ENCODE results near the gene OSTM1.

DNA sequence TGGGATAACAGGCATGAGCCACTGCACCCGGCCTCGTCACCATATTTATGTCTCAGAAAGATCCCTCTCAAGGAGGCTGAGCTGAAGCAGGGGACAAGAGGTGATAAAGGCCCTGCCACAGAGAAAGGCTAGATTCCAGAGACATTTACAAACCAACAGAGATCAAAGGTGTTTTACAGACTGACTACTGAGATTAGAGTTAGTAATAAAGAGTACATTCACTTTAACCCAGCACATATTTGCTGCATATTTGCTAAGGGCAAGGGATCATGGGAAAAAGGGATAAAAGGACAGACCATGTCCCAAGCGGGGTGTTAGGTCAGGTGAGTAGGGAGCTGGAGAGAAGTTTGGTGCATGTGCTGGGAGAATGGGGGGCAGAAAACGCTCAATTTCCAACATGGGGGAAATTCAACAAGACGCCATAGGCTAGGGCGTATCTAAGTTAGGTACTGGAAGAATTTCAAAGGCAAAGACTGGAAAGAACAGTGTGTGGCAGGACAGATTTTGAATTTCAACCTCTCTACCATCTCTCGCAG, 72.8 kb downstream of the OSTM1 start:
- TF ChIP-seq, protein P1, sequence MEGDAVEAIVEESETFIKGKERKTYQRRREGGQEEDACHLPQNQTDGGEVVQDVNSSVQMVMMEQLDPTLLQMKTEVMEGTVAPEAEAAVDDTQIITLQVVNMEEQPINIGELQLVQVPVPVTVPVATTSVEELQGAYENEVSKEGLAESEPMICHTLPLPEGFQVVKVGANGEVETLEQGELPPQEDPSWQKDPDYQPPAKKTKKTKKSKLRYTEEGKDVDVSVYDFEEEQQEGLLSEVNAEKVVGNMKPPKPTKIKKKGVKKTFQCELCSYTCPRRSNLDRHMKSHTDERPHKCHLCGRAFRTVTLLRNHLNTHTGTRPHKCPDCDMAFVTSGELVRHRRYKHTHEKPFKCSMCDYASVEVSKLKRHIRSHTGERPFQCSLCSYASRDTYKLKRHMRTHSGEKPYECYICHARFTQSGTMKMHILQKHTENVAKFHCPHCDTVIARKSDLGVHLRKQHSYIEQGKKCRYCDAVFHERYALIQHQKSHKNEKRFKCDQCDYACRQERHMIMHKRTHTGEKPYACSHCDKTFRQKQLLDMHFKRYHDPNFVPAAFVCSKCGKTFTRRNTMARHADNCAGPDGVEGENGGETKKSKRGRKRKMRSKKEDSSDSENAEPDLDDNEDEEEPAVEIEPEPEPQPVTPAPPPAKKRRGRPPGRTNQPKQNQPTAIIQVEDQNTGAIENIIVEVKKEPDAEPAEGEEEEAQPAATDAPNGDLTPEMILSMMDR (IDR thresholded peaks at IDR 0.05), result no peak
- TF ChIP-seq POLR2A (IDR thresholded peaks at IDR 0.05), result no peak

All from prostate gland (tissue), 2 donors.